ENCODE measurements around the gene DGKZ. TPM values are rescaled to one million over a fixed set of nuclear protein-coding genes. Genes with fewer than 3 reads are reported as not detected.

DGKZ gene
- total and polyA plus RNA-seq, 2 of the 13 experiments (the other 11 are each of a cell fraction or from before 2014, with no cell fraction given): 15.8 to 20.7 TPM

- peak; percentile 88 for TF ChIP-seq ZNF12 (CRISPR knock-in tag; IDR thresholded peaks at IDR 0.05)
- peak; percentile 29; the same call in 1 of the 2 replicates for TF ChIP-seq PAWR (CRISPR knock-in tag; IDR thresholded peaks at IDR 0.05; ENCODE audit: borderline replicate concordance)
- peak; percentile 97; the same call in 1 of the 2 replicates for TF ChIP-seq ZNF225 (CRISPR knock-in tag; IDR thresholded peaks at IDR 0.05)
- TF ChIP-seq ZNF431 (CRISPR knock-in tag; IDR thresholded peaks at IDR 0.05; ENCODE audit: borderline replicate concordance, low read depth): peak; percentile 86; the same call in 1 of the 2 replicates
- TF ChIP-seq FOXA3 (CRISPR knock-in tag; IDR thresholded peaks at IDR 0.05): peak; percentile 69
- peak; percentile 96 for TF ChIP-seq ZFYVE20 (CRISPR knock-in tag; IDR thresholded peaks at IDR 0.05; ENCODE audit: borderline replicate concordance, low read depth)
- TF ChIP-seq, protein P1, sequence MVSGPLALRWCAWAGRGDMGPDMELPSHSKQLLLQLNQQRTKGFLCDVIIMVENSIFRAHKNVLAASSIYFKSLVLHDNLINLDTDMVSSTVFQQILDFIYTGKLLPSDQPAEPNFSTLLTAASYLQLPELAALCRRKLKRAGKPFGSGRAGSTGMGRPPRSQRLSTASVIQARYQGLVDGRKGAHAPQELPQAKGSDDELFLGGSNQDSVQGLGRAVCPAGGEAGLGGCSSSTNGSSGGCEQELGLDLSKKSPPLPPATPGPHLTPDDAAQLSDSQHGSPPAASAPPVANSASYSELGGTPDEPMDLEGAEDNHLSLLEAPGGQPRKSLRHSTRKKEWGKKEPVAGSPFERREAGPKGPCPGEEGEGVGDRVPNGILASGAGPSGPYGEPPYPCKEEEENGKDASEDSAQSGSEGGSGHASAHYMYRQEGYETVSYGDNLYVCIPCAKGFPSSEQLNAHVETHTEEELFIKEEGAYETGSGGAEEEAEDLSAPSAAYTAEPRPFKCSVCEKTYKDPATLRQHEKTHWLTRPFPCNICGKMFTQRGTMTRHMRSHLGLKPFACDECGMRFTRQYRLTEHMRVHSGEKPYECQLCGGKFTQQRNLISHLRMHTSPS (CRISPR knock-in tag; IDR thresholded peaks at IDR 0.05; ENCODE audit: low read depth): peak; percentile 78; the same call in 1 of the 2 replicates
- TF ChIP-seq NRL (CRISPR knock-in tag; IDR thresholded peaks at IDR 0.05; ENCODE audit: borderline replicate concordance): peak; percentile 97
- TF ChIP-seq FOSL2 (CRISPR knock-in tag; IDR thresholded peaks at IDR 0.05): peak; percentile 78
- peak; percentile 89 for TF ChIP-seq HINFP (CRISPR knock-in tag; IDR thresholded peaks at IDR 0.05; ENCODE audit: low read depth)
- peak; percentile 69 for TF ChIP-seq FOXJ3 (CRISPR knock-in tag; IDR thresholded peaks at IDR 0.05; ENCODE audit: borderline replicate concordance)
- peak; percentile 87 for TF ChIP-seq ZNF687 (CRISPR knock-in tag; IDR thresholded peaks at IDR 0.05)
- TF ChIP-seq ZBTB26 (CRISPR knock-in tag; IDR thresholded peaks at IDR 0.05; ENCODE audit: borderline replicate concordance): peak; percentile 96
- TF ChIP-seq, protein P2, sequence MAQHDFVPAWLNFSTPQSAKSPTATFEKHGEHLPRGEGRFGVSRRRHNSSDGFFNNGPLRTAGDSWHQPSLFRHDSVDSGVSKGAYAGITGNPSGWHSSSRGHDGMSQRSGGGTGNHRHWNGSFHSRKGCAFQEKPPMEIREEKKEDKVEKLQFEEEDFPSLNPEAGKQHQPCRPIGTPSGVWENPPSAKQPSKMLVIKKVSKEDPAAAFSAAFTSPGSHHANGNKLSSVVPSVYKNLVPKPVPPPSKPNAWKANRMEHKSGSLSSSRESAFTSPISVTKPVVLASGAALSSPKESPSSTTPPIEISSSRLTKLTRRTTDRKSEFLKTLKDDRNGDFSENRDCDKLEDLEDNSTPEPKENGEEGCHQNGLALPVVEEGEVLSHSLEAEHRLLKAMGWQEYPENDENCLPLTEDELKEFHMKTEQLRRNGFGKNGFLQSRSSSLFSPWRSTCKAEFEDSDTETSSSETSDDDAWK (CRISPR knock-in tag; IDR thresholded peaks at IDR 0.05): no peak
- no peak for TF ChIP-seq ZNF207 (IDR thresholded peaks at IDR 0.05; ENCODE audit: borderline replicate concordance)
These were observed 45.4 kb downstream of the DGKZ start (continued) for GRCh38 chr11:46392421-46393230.

All from HepG2 (cell line).